Ovary (tissue), 9 donors: ENCODE data around the gene PLXNA4. TPM values are rescaled to one million over a fixed set of nuclear protein-coding genes. Genes with fewer than 3 reads are reported as not detected.

Experiments
- DNase-seq, 5 donors: peaks; one replicate each; pipeline ENCODE4 v3.0.0-alpha.2; 2019 to 2020
- H3K27ac ChIP-seq, 2 donors: fragments of 200-600 bp; one replicate each; pipeline versions ENCODE4 v1.5.1 to v1.8.0; 2019 to 2022
- H3K27me3 ChIP-seq: fragments of 200-600 bp; one replicate; pipeline ENCODE4 v1.8.0; 2022
- H3K36me3 ChIP-seq: fragments of 200-600 bp; sonication (generic); one replicate; pipeline ENCODE4 v1.5.1; 2019
- H3K4me1 ChIP-seq: one replicate; pipeline ENCODE4 v1.8.1; 2013; ENCODE audit warnings: mild to moderate bottlenecking, moderate library complexity; ENCODE audit not compliant: insufficient read depth
- H3K4me3 ChIP-seq: fragments of 200-600 bp; sonication (generic); one replicate; pipeline ENCODE4 v1.5.1; 2017
- H3K9me3 ChIP-seq, 2 donors: fragments of 200-600 bp in 1 of 2; sonication (generic) in 1 of 2; one replicate each; pipeline versions ENCODE4 v1.5.1 to v1.8.1; 2013 to 2019; ENCODE audit warnings: mild to moderate bottlenecking in 1 of 2, moderate library complexity in 1 of 2
- EP300 ChIP-seq: sonication (generic); formaldehyde crosslinking; IDR thresholded peaks from one replicate; pipeline ENCODE4 v1.6.1; 2017; ENCODE audit warnings: antibody characterized with exemption
- POLR2A ChIP-seq: fragments of 450-650 bp; IDR thresholded peaks from one replicate; pipeline ENCODE4 v1.6.1; 2017; ENCODE audit warnings: antibody characterized with exemption, mild to moderate bottlenecking, moderate library complexity
- WGBS, 3 donors: extraction: QIAGEN DNeasy Blood & Tissue Kit in 1 of 3; methylation state at CpG; one replicate each; pipeline versions ENCODE4 v1.1.5 to v1.1.7; 2013 to 2017; 5-methylcytosine and 5-hydroxymethylcytosine counted together
- intact Hi-C, 4 donors: fragments of 100-400 bp; cut with DNase I; formaldehyde crosslinking; loops; one replicate each; pipeline versions ENCODE4 v1.11.0 to v1.15.1; 2022 to 2023
- polyA plus RNA-seq, 2 donors: library from polyadenylated mRNA; stranded (reverse); fragments of 200-250 nt in 1 of 2; fragments of 350-450 nt in 1 of 2; fragmentation: Illumina TruSeq in 1 of 2; extraction: RNeasy Lipid Tissue Mini Kit (QIAGEN cat#74804) in 1 of 2; gene quantifications; one replicate each; pipeline ENCODE4 v1.2.3, GENCODE V29; 2013 to 2014
- total RNA-seq, 7 donors: library from RNA; depleted of rRNA in 2 of 7; stranded (reverse); fragments of >200 nt in 2 of 7; fragmentation: NEBNext Ultra II Directional in 3 of 7; extraction: Animal tissue kit (Norgen Biotek cat#: 25700) in 3 of 7; gene quantifications; one replicate each; pipeline versions ENCODE4 v1.1.0 to v1.2.4, GENCODE V29; 2016 to 2023
- TF ChIP-seq, protein P1 (sequence below), 3 donors: fragments of 450-650 bp in 2 of 3; fragments of 200-600 bp in 1 of 3; IDR thresholded peaks; one replicate each; pipeline versions ENCODE4 v1.5.1 to v1.8.0; 2016 to 2022; ENCODE audit warnings: antibody characterized with exemption in 3 of 3, mild to moderate bottlenecking in 1 of 3
- donor health status: DM: no; HTN: no; CAD: no; lungs with moderate emphysema.
- donor health status: DM: no; HTN: no; CAD: no.
- donor health status: Bipolar disorder and iron deficiency.
- donor health status: DM: yes; HTN: yes; CAD: no.
- donor health status: DM: no; HTN: no; CAD: no.
- donor health status: DM: yes; HTN: yes; CAD: no.

Gene PLXNA4
- total and polyA plus RNA-seq, 9 donors: 5.1 to 39.9 (median 11.4) TPM

- H3K9me3 ChIP-seq: no peaks in the 10 kb centered on the region
- peaks cover 4% of the 10 kb centered on the region for H3K4me1 ChIP-seq
- H3K4me3 ChIP-seq: no peak overlapping the region
- DNase-seq: no peak
- intact Hi-C loops: no loop called here
- WGBS, 3 donors: 49 to 62% (median 52%) methylated on average over 11 of the region's 11 CpGs
- H3K27ac ChIP-seq: no peak overlapping the region
- H3K36me3 ChIP-seq: no peaks in the 10 kb centered on the region
- TF ChIP-seq EP300 (no peak), POLR2A (no peak)
- TF ChIP-seq, protein P1, sequence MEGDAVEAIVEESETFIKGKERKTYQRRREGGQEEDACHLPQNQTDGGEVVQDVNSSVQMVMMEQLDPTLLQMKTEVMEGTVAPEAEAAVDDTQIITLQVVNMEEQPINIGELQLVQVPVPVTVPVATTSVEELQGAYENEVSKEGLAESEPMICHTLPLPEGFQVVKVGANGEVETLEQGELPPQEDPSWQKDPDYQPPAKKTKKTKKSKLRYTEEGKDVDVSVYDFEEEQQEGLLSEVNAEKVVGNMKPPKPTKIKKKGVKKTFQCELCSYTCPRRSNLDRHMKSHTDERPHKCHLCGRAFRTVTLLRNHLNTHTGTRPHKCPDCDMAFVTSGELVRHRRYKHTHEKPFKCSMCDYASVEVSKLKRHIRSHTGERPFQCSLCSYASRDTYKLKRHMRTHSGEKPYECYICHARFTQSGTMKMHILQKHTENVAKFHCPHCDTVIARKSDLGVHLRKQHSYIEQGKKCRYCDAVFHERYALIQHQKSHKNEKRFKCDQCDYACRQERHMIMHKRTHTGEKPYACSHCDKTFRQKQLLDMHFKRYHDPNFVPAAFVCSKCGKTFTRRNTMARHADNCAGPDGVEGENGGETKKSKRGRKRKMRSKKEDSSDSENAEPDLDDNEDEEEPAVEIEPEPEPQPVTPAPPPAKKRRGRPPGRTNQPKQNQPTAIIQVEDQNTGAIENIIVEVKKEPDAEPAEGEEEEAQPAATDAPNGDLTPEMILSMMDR (IDR thresholded peaks at IDR 0.05): no peak
- no peaks in the 10 kb centered on the region for H3K27me3 ChIP-seq
Observed at GRCh38 chr7:132410861-132411541, 165.3 kb downstream of the PLXNA4 start.

DNA sequence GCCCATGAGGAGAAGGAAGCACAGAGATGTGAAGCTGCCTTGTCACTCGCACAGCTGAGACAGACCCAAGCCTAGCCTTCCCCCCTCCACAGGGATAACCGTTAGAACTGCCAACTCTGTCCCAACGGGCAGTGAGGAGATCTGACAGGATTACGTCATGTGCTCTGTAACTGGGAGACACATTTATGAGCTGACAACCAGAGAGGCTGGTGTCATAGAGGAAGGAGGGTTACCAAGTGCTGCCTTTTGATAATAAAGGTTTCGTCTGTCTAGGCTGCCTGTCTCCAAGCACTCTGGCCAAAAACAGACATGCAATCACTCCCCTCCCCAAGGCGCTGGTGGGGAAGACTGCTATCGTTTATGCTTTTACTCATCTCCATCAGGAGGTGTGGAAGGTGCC lies 165.9 kb downstream of the PLXNA4 start:
- no peak overlapping the region for H3K27ac ChIP-seq
- TF ChIP-seq, protein P1 (IDR thresholded peaks at IDR 0.05): no peak
- TF ChIP-seq POLR2A (no peak), EP300 (no peak)
- H3K27me3 ChIP-seq: no peaks in the 10 kb centered on the region
- WGBS, 3 donors: 33 to 39% (median 39%) methylated on average over 7 of the region's 7 CpGs
- DNase-seq: no peak
- no peaks in the 10 kb centered on the region for H3K9me3 ChIP-seq
- intact Hi-C loops: no loop called here
- H3K4me1 ChIP-seq: peaks cover 4% of the 10 kb centered on the region
- no peaks in the 10 kb centered on the region for H3K36me3 ChIP-seq
- no peak overlapping the region for H3K4me3 ChIP-seq

- no peak for DNase-seq
- Histone ChIP-seq H3K9me3 (no peaks in the 10 kb centered on the region), H3K4me1 (peaks cover 15% of the 10 kb centered on the region), H3K36me3 (no peaks in the 10 kb centered on the region), H3K4me3 (no peak overlapping the region), H3K27ac (no peak overlapping the region), H3K27me3 (no peaks in the 10 kb centered on the region)
- WGBS, 3 donors: 8 to 30% (median 10%) methylated on average over 2 of the region's 2 CpGs
- TF ChIP-seq, protein P1 (IDR thresholded peaks at IDR 0.05): no peak
- no peak for TF ChIP-seq EP300
- intact Hi-C loops: no loop called here
Observed at GRCh38 chr7:132407764-132408163, 168.5 kb downstream of the PLXNA4 start.

- H3K9me3 ChIP-seq: no peaks in the 10 kb centered on the region
- intact Hi-C loops: no loop called here
- no peak overlapping the region for H3K27ac ChIP-seq
- peaks cover 19% of the 10 kb centered on the region for H3K4me1 ChIP-seq
- no peak overlapping the region for H3K4me3 ChIP-seq
- no peak for DNase-seq
- no peak for TF ChIP-seq POLR2A
- TF ChIP-seq EP300: no peak
- TF ChIP-seq, protein P1 (IDR thresholded peaks at IDR 0.05): no peak
- H3K27me3 ChIP-seq: no peaks in the 10 kb centered on the region
- no peaks in the 10 kb centered on the region for H3K36me3 ChIP-seq
- 93 to 95% (median 94%) methylated on average over 4 of the region's 4 CpGs for WGBS, 3 donors
Observed at GRCh38 chr7:132406039-132406438, 170.2 kb downstream of the PLXNA4 start.
